GM18867 (cell line): Measurements from ENCODE around the gene PCDHGA5.
"Not testable (repeated sequence)": the region's sequence is repeated elsewhere in the genome, so short reads cannot be mapped to it uniquely, and the experiment has no call there.

ENCODE experiments used
- ATAC-seq: cut with Tn5 transposase; IDR thresholded peaks from one replicate; pipeline ENCODE4 v1.9.1; 2021; ENCODE audit warnings: mild to moderate bottlenecking, moderate library complexity; ENCODE audit not compliant: unreplicated experiment

PCDHGA5 gene

DNA sequence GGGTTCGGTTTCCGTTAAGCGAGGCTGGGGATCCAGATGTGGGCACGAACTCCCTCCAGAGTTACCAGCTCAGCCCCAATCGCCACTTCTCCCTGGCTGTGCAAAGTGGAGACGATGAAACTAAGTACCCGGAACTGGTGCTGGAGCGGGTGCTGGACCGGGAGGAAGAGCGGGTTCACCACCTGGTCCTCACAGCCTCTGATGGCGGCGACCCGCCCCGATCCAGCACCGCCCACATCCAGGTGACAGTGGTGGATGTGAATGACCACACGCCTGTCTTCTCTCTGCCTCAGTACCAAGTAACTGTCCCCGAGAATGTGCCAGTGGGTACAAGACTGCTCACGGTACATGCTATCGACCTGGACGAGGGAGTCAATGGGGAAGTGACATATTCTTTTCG is 19.4 kb downstream of the PCDHGA5 start:
- ATAC-seq: no peak

DNA sequence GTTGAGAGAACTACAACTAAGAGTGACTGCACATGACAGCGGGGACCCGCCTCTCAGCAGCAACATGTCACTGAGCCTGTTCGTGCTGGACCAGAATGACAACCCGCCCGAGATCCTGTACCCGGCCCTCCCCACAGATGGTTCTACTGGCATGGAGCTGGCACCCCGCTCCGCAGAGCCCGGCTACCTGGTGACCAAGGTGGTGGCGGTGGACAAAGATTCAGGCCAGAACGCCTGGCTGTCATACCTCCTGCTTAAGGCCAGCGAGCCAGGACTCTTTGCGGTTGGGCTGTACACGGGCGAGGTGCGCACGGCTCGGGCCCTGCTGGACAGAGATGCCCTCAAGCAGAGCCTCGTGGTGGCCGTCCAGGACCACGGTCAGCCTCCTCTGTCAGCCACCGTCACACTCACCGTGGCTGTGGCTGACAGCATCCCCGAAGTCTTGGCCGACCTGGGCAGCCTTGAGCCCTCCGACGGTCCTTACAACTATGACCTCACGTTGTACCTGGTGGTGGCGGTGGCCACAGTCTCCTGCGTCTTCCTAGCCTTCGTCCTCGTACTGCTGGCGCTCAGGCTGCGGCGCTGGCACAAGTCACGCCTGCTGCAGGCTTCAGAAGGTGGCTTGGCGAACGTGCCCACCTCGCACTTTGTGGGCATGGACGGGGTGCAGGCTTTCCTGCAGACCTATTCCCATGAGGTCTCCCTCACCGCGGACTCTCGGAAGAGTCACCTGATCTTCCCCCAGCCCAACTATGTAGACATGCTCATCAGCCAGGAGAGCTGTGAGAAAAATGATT is 20.7 kb downstream of the PCDHGA5 start:
- ATAC-seq: no peak

DNA sequence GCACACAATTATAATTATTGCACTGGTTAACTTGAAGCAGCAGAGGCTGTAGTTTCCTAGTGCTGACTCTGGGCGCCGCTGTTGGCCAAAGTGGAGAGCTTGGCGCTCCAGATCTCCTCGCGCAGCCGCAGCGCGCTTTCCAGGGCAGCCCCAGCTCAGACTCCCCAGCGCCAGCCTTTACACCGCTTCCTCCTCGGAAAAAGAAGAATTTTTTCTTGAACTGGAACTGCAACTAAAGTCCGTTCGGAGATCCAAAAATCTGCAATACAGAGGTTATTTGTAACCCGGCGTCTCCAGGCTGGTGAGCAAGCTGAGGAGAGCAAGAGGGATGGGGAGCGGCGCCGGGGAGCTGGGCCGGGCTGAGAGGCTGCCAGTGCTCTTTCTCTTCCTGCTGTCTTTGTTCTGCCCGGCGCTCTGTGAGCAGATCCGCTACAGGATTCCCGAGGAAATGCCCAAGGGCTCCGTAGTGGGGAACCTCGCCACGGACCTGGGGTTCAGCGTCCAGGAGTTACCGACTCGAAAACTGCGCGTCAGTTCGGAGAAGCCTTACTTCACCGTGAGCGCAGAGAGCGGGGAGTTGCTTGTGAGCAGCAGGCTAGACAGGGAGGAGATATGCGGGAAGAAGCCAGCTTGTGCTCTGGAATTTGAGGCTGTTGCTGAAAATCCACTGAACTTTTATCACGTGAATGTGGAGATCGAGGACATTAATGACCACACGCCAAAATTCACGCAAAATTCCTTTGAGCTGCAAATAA is 23.8 kb downstream of the PCDHGA5 start, which contains the start of gene PCDHGB4:
PCDHGB4 (plus strand) TSS at position 142 of the 755 bp plus-strand sequence; CDS start at position 329, 187 bp downstream.
- peak; percentile 71 for ATAC-seq

DNA sequence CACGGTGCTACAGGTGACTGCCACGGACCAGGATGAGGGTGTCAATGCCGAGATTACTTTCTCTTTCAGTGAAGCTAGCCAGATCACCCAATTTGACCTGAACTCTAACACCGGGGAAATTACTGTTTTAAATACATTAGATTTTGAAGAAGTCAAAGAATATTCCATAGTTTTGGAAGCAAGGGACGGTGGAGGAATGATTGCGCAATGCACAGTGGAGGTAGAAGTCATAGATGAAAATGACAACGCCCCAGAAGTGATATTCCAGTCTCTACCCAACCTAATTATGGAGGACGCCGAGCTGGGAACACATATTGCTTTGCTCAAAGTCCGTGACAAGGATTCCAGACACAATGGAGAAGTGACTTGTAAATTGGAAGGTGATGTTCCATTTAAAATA is 24.7 kb downstream of the PCDHGA5 start:
- ATAC-seq: no peak

DNA sequence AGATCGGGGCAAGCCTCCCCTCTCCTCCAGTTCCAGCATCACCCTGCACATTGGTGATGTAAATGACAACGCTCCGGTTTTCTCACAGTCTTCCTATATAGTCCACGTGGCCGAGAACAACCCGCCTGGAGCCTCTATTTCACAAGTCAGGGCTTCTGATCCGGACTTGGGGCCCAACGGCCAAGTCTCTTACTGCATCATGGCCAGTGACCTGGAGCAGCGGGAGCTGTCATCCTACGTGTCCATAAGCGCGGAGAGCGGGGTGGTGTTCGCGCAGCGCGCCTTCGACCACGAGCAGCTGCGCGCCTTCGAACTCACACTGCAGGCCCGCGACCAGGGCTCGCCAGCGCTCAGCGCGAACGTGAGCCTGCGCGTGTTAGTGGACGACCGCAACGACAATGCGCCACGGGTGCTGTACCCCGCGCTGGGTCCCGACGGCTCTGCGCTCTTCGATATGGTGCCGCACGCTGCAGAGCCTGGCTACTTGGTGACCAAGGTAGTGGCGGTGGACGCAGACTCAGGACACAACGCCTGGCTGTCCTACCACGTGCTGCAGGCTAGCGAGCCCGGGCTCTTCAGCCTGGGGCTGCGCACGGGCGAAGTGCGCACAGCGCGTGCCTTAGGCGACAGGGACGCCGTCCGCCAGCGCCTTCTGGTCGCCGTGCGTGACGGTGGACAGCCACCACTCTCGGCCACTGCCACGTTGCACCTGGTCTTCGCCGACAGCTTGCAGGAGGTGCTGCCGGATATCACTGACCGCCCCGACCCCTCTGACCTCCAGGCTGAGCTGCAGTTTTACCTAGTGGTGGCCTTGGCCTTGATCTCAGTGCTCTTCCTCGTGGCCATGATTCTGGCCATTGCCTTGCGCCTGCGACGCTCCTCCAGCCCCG is 25.4 kb downstream of the PCDHGA5 start:
- ATAC-seq: no peak

DNA sequence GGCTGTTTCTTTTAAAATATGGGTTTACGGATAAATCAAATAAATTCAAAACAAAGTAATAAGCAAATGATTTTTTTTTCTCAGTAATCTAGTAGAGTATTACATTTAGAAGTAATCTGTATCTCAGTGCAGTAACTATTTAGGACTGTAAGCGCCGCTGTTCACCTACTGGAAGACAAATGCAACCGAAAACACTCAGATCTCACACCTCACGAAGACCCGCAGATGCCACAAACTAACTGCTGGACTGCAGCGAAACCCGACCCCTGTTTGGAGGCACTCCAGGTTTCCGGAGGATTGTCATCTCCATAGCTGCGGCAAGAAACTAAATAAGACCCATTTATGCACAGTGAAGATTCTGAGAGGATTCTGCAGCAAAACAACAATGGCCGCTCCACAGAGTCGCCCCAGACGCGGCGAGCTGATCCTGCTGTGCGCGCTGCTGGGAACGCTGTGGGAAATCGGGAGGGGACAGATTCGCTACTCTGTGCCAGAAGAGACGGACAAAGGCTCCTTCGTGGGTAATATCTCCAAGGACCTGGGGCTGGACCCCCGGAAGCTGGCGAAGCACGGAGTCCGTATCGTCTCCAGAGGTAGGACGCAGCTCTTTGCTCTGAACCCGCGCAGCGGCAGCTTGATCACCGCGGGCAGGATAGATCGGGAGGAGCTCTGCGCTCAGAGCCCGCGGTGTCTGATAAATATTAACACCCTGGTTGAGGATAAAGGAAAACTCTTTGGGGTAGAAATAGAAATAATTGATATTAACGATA is 28.7 kb downstream of the PCDHGA5 start, which contains the start of gene PCDHGA8:
PCDHGA8 (plus strand) TSS at position 205 of the 770 bp plus-strand sequence; CDS start at position 386, 181 bp downstream.
- no peak for ATAC-seq

DNA sequence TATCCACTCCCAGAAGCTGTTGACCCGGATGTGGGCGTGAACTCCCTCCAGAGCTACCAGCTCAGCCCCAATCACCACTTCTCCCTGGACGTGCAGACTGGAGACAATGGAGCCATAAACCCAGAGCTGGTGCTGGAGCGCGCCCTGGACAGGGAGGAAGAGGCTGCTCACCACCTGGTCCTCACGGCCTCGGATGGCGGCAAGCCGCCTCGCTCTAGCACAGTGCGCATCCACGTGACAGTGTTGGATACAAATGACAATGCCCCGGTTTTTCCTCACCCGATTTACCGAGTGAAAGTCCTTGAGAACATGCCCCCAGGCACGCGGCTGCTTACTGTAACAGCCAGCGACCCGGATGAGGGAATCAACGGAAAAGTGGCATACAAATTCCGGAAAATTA is 29.3 kb downstream of the PCDHGA5 start:
- no peak for ATAC-seq

DNA sequence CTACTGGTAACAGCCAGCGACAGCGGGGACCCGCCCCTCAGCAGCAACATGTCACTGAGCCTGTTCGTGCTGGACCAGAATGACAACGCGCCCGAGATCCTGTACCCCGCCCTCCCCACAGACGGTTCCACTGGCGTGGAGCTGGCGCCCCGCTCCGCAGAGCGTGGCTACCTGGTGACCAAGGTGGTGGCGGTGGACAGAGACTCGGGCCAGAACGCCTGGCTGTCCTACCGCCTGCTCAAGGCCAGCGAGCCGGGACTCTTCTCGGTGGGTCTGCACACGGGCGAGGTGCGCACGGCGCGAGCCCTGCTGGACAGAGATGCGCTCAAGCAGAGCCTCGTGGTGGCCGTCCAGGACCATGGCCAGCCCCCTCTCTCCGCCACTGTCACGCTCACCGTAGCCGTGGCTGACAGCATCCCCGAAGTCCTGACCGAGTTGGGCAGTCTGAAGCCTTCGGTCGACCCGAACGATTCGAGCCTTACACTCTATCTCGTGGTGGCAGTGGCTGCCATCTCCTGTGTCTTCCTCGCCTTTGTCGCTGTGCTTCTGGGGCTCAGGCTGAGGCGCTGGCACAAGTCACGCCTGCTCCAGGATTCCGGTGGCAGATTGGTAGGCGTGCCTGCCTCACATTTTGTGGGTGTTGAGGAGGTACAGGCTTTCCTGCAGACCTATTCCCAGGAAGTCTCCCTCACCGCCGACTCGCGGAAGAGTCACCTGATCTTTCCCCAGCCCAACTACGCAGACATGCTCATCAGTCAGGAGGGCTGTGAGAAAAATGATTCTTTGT is 30.6 kb downstream of the PCDHGA5 start:
- not testable (repeated sequence) for ATAC-seq

DNA sequence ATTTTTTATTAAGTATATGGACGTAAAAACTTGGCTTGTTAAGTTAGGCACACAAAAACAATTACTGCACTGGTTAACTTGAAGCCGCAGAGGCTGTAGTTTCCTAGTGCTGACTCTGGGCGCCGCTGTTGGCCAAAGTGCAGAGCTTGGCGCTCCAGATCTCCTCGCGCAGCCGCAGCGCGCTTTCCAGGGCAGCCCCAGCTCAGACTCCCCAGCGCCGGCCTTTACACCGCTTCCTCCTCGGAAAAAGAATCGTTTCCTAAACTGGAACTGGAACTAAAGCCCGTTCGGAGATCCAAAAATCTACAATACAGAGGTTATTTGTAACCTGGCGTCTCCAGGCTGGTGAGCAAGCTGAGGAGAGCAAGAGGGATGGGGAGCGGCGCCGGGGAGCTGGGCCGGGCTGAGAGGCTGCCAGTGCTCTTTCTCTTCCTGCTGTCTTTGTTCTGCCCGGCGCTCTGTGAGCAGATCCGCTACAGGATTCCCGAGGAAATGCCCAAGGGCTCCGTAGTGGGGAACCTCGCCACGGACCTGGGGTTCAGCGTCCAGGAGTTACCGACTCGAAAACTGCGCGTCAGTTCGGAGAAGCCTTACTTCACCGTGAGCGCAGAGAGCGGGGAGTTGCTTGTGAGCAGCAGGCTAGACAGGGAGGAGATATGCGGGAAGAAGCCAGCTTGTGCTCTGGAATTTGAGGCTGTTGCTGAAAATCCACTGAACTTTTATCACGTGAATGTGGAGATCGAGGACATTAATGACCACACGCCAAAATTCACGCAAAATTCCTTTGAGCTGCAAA is 34.0 kb downstream of the PCDHGA5 start, which contains the start of gene PCDHGB5:
PCDHGB5 (plus strand) TSS at position 192 of the 796 bp plus-strand sequence; CDS start at position 373, 181 bp downstream.
- ATAC-seq: not testable (repeated sequence)

DNA sequence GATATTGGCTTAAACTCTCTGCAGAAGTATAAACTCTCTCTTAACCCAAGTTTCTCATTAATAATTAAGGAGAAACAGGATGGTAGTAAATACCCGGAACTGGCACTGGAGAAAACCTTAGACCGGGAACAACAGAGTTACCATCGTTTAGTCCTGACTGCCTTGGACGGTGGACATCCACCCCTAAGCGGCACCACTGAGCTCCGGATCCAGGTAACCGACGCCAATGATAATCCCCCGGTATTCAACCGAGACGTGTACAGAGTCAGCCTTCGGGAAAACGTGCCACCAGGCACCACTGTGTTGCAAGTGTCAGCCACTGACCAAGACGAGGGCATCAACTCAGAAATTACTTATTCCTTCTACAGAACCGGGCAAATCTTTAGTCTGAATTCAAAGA is 34.6 kb downstream of the PCDHGA5 start:
- ATAC-seq: no peak

DNA sequence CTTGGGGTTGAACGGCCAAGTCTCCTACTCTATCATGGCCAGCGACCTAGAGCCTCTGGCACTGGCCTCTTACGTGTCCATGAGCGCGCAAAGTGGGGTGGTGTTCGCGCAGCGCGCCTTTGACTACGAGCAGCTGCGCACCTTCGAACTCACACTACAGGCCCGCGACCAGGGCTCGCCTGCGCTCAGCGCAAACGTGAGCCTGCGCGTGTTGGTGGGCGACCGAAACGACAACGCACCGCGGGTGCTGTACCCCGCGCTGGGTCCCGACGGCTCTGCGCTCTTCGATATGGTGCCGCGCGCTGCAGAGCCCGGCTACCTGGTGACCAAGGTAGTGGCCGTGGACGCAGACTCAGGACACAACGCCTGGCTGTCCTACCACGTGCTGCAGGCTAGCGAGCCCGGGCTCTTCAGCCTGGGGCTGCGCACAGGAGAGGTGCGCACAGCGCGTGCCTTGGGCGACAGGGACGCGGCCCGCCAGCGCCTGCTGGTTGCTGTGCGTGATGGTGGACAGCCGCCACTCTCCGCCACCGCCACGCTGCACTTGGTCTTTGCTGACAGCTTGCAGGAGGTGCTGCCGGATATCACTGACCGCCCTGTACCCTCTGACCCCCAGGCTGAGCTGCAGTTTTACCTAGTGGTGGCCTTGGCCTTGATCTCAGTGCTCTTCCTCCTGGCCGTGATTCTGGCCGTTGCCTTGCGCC is 35.7 kb downstream of the PCDHGA5 start:
- ATAC-seq: no peak

DNA sequence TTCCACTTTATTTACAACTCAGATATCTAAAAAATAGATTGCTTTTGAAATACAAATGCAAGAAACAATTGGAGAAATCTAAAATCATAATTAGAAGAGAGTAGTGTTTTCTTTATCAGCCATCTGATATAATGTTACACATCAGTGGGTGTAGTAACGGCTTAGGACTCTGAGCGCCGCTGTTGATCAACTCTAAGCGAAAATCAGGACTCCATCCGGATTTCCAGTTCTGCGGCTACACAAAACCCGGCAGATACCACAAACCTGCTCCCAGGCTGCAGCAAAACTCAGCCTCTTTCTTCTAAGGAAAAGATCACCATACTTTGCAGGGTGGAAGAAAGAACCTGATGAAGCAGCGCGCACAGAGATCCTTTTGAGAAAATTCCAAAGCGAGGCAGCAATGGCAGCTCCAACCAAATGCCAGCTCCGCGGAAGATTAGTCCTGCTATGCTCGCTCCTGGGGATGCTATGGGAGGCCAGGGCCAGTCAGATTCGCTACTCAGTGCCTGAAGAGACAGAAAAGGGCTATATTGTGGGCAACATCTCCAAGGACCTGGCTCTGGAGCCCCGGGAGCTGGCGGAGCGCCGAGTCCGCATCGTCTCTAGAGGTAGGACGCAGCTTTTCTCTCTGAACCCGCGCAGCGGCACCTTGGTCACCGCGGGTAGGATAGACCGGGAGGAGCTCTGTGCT is 38.7 kb downstream of the PCDHGA5 start, which contains the start of gene PCDHGA9:
PCDHGA9 (plus strand) TSS at position 226 of the 691 bp plus-strand sequence; CDS start at position 401, 175 bp downstream.
- no peak for ATAC-seq

DNA sequence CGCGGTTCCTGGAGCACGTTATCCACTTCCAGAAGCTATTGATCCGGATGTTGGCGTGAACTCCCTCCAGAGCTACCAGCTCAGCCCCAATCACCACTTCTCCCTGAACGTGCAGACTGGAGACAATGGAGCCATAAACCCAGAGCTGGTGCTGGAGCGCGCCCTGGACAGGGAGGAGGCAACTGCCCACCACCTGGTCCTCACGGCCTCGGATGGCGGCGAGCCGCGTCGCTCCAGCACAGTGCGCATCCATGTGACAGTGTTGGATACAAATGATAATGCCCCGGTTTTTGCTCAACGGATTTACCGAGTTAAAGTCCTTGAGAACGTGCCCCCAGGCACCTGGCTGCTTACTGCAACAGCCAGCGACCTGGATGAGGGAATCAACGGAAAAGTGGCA is 39.4 kb downstream of the PCDHGA5 start:
- ATAC-seq: no peak

DNA sequence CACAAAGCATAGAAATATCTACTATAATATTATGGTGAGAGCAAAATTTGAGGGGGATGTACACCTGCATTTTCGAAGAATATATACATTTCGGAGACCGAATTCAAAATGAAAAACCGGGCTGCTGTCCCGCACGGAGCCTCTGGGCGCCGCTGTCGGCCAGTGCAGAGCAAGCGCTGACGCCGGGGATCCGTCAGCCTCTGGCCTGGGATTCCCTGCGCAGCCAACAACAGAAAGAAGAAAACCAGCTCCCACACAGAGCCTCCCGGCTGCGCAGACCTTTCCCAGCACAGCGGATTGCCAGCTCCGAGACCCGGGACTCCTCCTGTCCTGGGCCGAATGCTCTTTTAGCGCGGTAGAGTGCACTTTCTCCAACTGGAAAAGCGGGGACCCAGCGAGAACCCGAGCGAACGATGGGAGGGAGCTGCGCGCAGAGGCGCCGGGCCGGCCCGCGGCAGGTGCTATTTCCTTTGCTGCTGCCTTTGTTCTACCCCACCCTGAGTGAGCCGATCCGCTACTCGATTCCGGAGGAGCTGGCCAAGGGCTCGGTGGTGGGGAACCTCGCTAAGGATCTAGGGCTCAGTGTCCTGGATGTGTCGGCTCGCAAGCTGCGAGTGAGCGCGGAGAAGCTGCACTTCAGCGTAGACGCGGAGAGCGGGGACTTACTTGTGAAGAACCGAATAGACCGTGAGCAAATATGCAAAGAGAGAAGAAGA is 44.0 kb downstream of the PCDHGA5 start, which contains the start of gene PCDHGB6:
PCDHGB6 (plus strand) TSS at position 232 of the 716 bp plus-strand sequence; CDS start at position 414, 182 bp downstream.
- not testable (repeated sequence) for ATAC-seq

DNA sequence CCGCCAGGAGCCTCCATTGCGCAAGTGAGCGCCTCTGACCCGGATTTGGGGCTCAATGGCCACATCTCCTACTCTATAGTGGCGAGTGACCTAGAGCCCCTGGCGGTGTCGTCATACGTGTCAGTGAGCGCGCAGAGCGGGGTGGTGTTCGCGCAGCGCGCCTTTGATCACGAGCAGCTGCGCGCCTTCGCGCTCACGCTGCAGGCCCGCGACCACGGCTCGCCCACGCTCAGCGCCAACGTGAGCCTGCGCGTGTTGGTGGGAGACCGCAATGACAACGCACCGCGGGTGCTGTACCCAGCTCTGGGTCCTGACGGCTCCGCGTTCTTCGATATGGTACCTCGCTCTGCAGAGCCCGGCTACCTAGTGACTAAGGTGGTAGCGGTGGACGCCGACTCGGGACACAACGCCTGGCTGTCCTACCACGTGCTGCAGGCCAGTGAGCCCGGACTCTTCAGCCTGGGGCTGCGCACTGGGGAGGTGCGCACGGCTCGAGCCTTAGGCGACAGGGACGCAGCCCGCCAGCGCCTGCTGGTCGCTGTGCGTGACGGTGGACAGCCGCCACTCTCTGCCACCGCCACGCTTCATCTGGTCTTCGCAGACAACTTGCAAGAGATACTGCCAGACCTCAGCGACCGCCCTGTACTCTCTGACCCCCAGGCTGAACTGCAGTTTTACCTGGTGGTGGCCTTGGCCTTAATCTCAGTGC is 45.8 kb downstream of the PCDHGA5 start:
- ATAC-seq: no peak

DNA sequence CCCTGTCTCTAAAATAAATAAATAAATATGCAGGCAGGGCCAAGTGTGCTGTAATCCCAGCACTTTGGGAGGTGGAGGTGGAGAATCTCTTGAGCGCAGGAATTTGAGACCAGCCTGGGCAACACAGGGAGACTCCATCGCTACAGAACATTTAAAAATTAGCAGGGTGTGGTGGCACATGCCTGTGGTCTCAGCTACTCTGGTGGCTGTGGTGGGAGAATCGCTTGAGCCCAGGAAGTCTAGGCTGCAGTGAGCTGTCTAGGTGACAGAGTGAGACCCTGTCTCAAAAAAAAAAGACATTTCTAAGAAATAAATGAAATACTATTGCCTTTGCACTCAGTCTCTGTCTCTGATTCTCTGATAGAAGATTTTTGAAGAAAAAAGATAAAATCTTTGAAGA is 47.6 kb downstream of the PCDHGA5 start:
- ATAC-seq: no peak
